Fibroblast of mammary gland (primary cell): ENCODE measurements around the gene ITGAE.

Experiments
- DNase-seq: peaks from one replicate; pipeline ENCODE4 v3.0.0-alpha.2; 2010; ENCODE audit warnings: low read depth
- H3K4me3 ChIP-seq: 2 replicates; pipeline ENCODE4 v1.5.1; 2011; ENCODE audit warnings: low read depth, mild to moderate bottlenecking, low read length, moderate library complexity; ENCODE audit not compliant: control insufficient read depth
- TF ChIP-seq, protein P1 (sequence below): conservative IDR thresholded peaks from 2 replicates; pipeline ENCODE4 v1.5.1; 2011; ENCODE audit warnings: low read depth, low read length, inconsistent platforms; ENCODE audit not compliant: control insufficient read depth, insufficient read depth

The ITGAE gene

GRCh38 chr17:3666516-3666915 lies 134.5 kb downstream of the ITGAE start:
- no peak overlapping the region for H3K4me3 ChIP-seq
- DNase-seq = no peak
- TF ChIP-seq, protein P1, sequence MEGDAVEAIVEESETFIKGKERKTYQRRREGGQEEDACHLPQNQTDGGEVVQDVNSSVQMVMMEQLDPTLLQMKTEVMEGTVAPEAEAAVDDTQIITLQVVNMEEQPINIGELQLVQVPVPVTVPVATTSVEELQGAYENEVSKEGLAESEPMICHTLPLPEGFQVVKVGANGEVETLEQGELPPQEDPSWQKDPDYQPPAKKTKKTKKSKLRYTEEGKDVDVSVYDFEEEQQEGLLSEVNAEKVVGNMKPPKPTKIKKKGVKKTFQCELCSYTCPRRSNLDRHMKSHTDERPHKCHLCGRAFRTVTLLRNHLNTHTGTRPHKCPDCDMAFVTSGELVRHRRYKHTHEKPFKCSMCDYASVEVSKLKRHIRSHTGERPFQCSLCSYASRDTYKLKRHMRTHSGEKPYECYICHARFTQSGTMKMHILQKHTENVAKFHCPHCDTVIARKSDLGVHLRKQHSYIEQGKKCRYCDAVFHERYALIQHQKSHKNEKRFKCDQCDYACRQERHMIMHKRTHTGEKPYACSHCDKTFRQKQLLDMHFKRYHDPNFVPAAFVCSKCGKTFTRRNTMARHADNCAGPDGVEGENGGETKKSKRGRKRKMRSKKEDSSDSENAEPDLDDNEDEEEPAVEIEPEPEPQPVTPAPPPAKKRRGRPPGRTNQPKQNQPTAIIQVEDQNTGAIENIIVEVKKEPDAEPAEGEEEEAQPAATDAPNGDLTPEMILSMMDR = no peak

DNA sequence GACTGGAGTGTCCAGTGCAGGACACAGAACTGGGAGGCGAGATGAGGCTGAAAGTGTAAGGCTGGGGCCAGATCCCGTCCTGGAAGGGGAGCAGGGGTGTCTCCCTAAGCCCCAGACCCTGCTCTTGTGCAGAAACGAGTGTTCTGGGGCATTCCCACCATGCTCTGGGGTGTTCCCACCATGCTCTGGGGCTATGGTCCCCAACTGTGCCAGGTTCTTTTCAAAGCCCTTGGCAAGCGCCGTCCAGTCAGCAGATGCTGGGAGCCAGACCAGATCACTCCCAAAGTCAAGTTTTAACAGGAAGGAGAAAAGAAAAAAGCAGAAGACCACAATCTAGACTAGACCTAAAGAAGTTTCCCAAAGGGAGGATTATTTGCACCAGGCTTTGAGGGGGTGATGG lies 135.2 kb downstream of the ITGAE start:
- no peak for DNase-seq
- TF ChIP-seq, protein P1 = no peak
- no peak overlapping the region for H3K4me3 ChIP-seq
